DMS153 treated with DMSO at 0.1 percent for 48 hours (cell line): ENCODE results near the gene TMOD3.
"Not testable (repeated sequence)": the region's sequence is repeated elsewhere in the genome, so short reads cannot be mapped to it uniquely, and the experiment has no call there.

Experiments
- DNase-seq: peaks from one replicate; lab custom pipeline; 2025; ENCODE audit not compliant: unreplicated experiment; lab: John Stamatoyannopoulos, UW

Gene TMOD3

DNA sequence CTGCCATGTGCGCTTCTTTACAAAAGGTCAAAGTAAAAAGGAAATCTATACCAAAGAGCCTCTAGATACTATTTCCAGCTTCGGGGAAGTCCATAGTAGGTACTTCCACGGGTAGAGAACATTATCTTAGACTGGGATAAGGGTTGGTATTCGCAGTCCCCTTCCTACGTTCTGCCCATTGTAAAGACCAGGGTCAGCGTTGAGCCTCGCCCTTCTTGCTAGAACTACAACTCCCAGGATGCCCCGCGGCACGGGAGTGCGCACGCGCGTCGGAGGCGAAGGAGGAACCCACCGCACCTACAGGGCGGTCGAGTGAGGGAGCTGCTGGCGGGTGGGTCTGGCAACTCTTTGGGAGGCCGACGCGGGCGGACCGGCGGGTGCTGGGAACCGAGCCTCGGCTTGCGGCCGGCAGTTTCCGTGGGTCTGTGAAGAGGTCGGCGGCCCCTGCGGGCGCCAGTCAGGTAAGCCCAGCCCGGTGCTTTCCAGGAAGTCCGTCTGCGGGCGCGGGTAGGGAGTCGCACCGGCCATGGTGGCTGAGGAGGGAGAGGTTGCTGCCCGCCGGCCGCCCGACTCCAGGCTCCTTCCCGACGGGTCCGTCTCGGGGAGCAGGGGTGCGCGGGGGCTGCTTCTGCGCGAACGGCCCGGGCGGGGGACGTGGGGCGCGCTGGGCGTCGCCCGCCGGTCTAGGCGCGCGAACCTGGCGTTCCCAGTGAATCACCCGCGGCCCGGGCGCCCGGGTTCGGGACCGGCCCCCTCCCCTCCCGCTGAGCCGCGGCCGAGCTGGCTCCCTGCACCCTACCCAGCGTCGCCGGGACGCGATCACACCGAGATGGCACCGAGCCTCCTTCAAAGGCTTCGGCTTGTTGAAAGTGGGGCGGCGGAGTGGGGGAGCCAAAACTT lies at the start of gene TMOD3:
Gene TMOD3 (plus strand): TSS at position 278 of the 900 bp plus-strand sequence. CDS start 33,232 bp downstream, outside the sequence.
- DNase-seq, result peak; percentile 8

DNA sequence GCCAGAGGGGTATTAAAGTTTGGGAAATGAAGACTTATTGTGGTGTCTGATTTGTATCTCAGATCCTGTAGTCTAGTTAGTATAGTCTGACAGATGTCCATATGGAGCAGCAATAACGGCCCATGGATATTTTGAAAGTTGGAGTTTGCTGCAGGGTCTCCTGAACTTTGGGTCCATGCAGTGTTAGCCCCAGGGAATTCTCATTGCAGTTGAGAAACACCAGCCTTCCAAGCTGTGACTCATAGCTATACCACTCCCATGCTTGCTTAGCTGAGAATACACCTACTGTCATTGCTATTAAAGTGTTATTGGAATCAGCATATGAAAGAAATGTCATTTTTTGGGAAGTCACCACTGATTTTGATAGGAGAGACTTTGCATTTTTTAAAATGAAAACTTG lies 48.8 kb upstream of the TMOD3 start:
- no peak for DNase-seq

DNA sequence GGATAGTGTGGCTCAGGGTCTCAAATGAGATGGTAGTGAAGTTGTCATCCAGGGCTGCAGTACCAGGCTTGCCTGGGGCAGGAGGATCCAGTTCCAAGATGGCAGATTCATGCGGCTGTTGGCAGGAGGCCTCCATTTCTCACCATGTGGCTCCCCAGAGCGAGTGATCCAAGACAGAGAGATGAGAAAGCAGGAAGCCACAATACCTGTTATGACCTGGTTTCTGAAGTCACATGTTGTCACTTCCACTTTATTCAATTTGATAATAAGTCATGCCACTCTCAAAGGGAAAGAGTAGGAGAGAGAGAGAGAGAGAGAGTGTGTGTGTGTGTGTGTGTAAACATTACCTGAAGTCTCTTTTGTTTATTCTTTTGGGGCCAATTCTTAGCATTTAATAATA lies 47.9 kb upstream of the TMOD3 start:
- DNase-seq, result no peak

DNA sequence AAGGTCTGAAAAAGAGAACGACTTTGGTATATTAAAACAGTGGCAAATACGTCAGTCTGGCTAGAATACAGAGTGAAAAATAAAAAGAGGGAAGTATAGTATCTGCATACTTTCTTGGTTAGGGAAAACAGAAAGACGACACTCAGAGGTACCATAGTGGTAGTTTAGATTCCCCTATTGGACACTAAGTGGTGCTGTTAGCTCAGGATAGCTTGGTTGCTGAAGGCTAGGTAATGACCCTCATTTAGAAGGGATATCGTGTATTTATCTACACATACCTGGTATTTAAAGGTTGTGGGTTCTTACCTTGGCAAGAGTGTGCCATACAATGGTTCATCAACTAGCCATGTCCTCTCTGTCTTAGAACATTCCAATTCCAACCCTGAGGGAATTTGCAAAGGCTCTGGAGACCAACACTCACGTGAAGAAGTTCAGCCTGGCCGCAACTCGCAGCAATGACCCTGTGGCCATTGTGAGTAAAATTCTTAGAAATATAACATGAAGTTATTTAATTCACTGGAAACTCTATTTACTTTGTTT lies 47.0 kb upstream of the TMOD3 start:
- DNase-seq, result no peak

DNA sequence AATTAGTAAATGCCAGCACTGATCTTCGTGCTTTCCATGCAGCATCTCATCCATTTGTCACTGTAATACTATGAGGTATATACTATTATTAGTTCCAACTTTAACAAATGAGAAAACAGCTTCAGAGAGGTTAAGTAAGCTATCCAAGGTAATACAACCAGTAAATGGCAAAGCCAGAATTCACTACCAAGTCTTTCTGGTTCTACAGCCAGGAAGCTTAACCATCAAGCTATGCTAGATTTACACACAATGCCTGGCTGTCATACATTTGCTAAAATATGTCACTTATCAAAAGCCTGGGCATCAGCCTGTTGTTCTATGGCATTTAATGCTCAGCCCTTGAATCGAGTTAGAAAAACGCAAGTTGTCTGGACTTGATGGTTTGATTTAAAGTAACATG lies 45.5 kb upstream of the TMOD3 start:
- DNase-seq, result no peak

DNA sequence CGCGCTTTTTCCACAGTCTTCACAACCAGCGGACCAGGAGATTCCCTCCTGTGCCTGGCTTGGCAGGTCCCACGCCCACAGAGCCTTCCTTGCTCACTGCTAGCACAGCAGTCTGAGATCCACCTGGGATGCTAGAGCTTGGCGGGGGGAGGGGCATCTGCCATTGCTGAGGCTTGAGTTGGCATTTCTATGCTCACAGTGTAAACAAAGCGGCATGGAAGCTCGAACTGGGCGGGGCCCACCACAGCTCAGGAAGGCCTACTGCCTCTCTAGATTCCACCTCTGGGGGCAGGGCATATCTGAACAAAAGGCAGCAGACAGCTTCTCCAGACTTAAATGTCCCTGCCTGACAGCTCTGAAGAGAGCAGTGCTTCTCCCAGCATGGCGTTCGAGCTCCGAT lies 42.3 kb upstream of the TMOD3 start:
- not testable (repeated sequence) for DNase-seq

DNA sequence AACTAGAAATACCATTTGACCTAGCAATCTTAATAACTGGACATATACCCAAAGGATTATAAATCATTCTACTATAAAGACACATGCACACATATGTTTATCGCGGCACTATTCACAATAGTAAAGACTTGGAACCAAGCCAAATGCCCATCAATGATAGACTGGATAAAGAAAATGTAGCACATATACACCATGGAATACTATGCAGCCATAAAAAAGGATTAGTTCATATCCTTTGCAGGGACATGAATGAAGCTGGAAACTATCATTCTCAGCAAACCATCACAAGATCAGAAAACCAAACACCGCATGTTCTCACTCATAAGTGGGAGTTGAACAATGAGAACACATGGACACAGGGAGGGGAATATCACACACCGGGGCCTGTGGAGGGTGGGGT lies 37.0 kb upstream of the TMOD3 start:
- not testable (repeated sequence) for DNase-seq

DNA sequence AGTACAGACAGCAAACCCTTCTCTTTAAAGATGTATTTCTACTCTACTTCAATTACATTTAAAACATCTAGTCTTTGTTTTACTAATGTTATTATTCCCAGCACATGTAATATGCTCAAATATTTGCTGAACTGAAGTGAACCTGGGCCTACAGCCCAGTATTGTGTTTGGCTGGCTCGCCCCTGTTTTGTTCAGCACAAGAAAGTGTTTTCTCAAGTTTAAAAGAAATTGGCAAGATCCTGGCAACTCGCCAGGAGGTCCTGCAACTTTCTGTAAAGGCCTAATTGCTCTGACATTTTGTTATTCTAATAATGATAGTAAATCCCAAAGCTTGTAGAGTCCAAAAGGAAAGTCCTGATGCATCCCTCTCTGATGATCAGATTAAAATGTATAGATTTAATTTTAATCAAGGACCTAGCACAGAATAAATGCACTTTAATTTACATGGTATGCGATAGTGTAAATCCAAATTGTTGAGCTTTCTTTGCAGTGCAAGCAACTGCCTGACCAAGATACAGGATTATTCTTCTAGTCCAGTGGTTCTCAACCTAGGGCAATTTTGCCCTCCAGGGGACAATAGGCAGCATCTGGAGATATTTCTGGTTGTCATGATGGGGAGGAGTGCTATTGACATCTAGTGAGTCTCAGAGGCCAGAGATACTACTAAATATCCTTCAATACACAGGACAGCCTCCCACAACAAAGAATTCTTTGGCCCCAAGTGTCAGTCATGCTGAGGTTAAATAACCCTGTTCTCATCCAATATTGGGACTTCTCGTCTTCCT lies 35.7 kb upstream of the TMOD3 start:
- DNase-seq, result no peak

DNA sequence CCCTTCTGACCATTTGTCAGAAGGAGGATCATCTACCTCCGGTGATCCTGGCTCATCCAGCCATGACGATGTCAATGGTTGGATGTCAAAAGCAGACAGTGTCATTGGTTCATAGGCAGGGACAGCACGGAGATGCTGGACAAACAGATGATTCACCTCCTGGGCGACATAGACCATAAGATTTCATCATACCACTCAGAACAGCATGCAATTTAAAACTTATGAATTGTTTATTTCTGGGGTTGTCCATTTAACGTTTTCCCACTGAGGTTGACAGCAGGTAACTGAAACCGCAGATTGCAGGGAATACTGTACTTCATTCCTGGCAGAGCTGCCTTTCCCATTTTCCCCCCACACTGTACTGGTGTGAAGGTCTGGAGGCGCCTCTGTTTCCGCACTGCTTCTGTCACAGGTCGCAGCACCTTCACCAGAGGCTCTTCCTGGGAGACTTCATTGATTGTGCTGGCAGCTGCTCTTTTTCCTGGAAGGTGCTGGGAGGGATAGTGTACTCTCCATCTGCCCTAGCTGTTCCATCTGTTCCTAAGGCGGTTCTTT lies 32.5 kb upstream of the TMOD3 start:
- DNase-seq, result no peak

DNA sequence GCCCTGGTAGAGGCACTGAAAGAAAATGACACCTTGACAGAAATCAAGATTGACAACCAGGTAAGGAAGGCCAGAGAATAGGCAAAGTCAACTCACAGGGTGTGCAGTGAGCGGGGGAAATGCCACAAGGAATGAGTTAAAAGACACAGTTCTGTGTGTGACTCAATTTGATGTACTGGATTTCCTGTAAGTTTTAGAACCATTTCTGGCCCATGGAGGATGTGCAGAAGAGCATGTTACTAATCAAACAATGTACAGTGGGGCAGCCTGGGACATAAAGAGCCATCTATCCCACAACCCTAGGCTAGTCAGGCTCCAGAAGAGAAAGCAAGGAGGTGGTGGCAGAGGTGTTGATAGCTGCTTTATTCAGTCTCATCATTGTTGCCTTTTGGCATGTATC lies 31.2 kb upstream of the TMOD3 start:
- DNase-seq, result no peak

DNA sequence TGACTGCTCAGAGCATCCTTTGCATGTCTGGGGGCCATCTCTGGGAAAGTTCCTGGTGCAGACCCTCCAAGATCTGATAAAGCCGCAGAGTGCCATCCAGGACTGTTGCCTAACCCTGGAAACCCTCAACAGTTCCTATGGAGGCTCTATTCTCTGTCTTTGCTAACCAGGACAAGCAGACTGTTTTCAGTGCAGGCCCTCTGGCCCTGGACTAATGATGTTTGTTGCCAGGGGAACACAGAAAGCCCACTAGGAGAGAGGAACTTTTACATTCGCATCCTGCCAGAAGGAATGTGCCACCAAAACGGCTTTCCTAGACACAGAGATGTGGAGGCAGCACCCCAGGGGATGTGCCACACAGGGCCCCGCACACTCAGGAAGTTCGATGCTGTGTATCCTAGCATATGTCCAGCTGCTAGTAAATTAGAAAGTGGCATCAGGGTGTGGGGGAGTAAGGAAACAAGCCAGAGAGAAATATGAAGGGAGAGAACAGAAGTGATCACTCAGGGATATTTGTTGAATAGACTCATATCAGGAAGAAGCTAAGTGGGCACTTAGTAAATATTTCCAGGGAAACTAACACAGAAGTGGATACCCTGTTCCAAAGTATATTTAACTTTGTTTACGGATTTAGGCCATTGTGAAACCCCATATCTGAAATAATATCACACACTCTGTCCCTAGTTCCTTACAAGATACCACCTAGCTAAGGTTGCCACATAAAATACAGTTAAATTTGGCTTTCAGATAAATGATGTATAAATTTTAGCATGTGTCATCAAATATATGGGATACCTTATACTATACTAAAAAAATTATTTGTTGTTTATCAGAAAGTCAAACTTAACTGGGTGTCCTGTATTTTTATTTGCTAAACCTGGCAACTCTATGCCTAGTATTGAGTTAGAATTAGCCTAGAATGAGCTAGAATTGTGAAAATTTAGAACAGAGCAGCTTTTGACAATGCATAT lies 29.9 kb upstream of the TMOD3 start:
- no peak for DNase-seq

DNA sequence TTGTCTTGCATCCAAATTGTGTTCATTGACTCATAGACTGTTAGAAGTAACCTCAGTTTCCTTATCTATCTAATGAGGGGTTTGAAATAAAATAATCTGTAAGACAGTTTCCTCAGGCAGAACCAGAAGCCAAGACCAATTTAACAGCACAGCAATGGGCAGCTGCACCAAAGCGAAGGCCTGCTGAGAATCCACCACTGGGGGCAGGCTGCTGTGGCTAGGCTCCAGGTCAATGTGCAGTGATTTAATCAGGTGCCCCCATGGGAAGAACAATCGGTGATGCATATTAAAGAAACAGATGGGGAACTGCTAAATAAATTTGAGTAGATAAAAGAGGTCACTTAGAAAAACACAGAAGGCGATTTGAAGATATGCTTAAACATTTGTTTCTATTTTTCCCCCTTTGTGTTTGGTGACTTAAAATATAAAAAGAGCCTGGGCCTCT lies 28.0 kb upstream of the TMOD3 start:
- DNase-seq, result no peak

DNA sequence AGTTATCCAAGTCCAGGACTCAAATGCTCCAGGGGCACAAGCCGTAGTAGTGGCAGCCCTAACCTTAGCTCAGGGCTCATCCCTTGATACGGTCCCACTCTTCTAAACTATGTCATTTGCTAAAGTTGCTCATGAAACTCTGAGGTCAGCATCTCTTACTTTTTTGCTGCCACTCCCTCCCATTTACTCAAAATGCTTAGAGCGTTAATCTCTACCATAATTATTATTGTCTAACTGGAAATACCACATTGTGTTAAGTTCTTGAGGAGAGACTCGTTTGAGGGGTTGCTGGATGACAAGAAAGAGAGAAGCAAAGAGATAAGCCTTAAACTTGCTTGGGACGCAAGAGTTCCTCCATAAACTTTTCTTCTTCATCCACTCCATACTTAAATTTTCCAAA lies 26.9 kb upstream of the TMOD3 start:
- no peak for DNase-seq

DNA sequence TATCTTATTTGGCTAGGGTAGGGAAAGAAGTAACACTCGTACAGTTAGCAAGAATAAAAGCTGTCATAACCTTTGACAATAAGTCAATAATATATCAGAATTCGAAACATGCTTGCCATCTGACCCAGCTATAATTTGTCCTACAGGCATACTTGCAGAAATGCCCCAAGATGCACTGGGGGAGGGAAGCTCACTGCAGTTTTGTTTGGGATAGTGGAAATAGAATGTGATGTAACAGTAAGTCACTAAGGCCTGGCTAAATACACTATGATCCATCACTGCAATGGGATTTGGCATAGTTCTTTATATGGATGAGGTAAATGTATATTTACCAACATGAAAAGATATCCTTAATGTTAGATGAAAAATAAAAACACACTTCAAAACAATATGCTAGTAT lies 25.5 kb upstream of the TMOD3 start:
- DNase-seq, result no peak

DNA sequence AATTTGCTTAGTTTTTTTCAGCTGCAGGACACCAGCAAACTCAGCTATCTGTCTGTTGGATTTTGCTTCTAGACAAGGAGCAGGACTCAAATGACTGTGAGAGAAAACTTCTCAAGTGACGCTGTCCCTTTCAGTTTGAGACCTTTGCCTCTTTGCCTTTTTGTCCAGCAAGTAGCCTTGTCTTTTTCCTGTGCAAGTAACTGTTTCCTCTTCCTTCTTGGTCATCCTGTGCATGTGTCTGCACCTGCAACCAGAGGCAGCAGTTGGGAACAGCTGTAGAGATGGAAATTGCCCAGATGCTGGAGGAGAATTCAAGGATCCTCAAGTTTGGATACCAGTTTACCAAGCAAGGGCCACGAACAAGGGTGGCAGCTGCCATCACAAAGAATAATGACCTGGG lies 23.3 kb upstream of the TMOD3 start:
- DNase-seq, result no peak

DNA sequence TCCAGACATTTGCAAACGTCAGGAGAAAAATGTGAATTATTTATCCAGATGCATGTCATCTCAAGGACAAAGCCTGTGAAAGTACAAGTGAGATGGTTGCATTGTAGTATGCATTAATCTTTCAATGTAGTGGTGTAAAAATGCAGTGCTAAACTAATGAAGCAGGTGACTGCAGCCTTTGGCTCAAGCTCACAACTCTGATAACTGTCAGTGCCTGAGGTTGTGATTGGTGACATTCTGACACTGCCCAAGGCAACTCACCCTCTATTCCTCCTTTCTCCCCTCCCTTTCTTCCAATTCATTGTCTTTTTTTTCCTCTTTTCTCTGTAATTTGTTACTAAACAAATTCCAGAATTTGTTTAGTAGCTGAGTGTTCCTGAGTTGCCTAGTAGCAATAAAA lies 20.0 kb upstream of the TMOD3 start:
- DNase-seq, result no peak

DNA sequence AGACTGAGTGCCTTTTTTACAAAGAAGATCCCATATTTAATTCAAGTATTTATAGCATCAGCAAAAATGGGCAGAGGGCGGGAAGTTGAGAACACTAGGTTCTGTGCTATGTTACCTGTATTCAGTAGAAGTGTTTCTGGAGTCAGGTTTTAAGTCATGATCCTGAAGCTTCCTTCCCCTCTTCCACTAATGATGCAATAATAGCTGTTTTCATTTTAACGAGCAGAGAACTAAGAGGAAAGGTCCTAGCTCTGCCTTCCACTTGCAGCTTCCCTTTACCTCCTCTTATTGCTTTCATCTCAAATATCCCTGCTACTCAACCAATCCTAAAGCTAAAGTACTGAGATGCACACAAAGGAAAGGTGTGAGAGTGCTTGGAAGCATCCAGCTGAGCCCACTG lies 16.9 kb upstream of the TMOD3 start:
- DNase-seq, result no peak

DNA sequence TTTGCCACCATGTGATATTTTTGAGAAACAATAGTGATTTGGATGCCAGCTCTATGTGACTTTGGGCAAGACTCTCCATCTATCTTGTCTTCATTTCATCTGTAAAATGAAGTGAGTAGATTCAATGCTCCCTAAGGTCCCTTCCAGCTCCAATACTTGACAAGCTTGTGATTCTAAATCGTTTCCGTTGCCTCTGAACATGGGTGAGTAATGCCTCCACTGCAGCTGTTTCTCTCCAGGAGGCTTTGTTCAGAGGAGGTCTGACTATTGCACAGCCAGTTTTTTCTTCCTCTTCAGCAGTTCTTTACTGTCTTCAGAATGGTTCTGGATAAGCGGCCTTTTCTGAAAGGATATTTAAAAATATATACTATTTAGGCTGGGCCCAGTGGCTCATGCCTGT lies 14.8 kb upstream of the TMOD3 start:
- no peak for DNase-seq

DNA sequence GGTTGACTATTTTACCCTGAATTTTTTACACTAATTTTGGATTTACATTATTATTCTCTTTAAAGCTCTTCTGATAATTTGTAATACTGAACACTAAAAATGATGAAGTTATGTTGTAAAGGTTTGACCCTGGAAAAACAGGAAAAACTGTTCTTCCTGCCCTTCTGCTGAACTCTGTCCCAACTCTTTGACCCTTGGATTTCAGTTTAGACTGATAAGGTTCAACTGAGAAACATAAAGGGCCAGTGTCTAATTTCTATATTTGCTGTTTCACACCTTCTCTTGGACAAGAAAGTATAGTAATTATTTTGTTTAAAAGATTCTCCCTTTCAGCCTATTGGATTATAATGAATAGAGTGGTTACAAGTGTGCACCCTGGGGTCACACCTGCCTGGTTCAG lies 12.8 kb upstream of the TMOD3 start:
- no peak for DNase-seq

DNA sequence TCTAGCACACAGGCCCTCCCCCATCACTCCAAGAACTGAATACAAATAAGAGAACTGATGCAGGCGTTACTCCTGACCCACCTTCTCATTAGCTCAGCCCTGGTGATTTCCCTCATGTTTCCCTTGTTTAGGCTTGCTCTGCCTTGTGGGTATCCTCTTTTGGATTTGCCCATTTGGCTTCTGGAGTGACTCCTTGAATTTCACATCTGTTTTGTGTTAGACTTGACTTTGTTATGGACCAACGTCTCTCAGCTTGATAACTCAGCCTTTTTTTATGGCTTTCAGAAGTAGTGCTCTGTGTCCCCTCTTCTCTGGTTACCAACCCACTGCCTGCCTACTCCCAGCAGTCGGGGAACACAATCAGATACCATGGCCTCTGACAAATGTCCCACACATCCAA lies 11.3 kb upstream of the TMOD3 start:
- DNase-seq, result no peak
